ENCODE measurements around the gene RANBP2. TPM values are rescaled to one million over a fixed set of nuclear protein-coding genes. Genes with fewer than 3 reads are reported as not detected.

RANBP2 gene
- total RNA-seq, 1 experiment from 2014 or later: 90.4 TPM

DNA sequence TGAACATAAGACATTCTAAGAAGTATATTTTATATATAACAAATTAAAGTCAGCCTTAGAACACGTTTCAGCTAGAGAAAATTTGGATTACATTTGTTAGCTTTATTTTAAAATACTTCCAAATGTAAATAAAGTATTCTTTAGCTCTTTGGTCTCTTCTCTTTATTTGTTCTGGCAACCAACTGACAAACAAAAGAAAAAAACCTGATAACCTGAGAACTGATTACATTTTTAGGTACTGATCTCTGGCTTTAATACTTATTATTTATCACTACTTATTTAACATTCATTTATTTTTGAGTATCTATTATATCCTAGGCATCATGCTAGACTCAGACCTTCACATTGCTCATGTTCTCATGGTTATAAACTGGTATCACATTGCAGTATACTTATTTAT is 85.8 kb downstream of the RANBP2 start (continued):
- no peak for TF ChIP-seq NR2C2 (CRISPR knock-in tag; IDR thresholded peaks at IDR 0.05)

- no peaks in the 10 kb centered on the region for H3K4me1 Mint-ChIP-seq
- ChIA-PET POLR2A (no interaction called here), CTCF (no interaction called here)
- TF ChIP-seq ZNF396 (CRISPR knock-in tag; IDR thresholded peaks at IDR 0.05; ENCODE audit: borderline replicate concordance) (no peak), FOXJ3 (CRISPR knock-in tag; IDR thresholded peaks at IDR 0.05; ENCODE audit: borderline replicate concordance) (no peak), STAT6 (CRISPR knock-in tag; conservative IDR thresholded peaks at IDR 0.05; ENCODE audit: low read depth) (no peak), RELA (CRISPR knock-in tag; IDR thresholded peaks at IDR 0.05; ENCODE audit: borderline replicate concordance) (no peak), SMAD3 (CRISPR knock-in tag; IDR thresholded peaks at IDR 0.05; ENCODE audit: borderline replicate concordance) (no peak), NFATC4 (CRISPR knock-in tag; IDR thresholded peaks at IDR 0.05) (no peak), SMAD4 (CRISPR knock-in tag; IDR thresholded peaks at IDR 0.05) (no peak), ZNF219 (CRISPR knock-in tag; IDR thresholded peaks at IDR 0.05; ENCODE audit: borderline replicate concordance) (no peak), ATF6 (CRISPR knock-in tag; IDR thresholded peaks at IDR 0.05) (no peak), ERG (CRISPR knock-in tag; IDR thresholded peaks at IDR 0.05) (no peak), ATF2 (CRISPR knock-in tag; IDR thresholded peaks at IDR 0.05; ENCODE audit: borderline replicate concordance, low read depth) (no peak), PRDM15 (CRISPR knock-in tag; IDR thresholded peaks at IDR 0.05) (no peak), TEAD4 (CRISPR knock-in tag; IDR thresholded peaks at IDR 0.05) (no peak), RORB (CRISPR knock-in tag; IDR thresholded peaks at IDR 0.05) (no peak), AR (CRISPR knock-in tag; IDR thresholded peaks at IDR 0.05) (no peak), SOX15 (CRISPR knock-in tag; IDR thresholded peaks at IDR 0.05) (no peak), NFYB (CRISPR knock-in tag; conservative IDR thresholded peaks at IDR 0.05; ENCODE audit: low read depth) (no peak), HMGXB4 (CRISPR knock-in tag; IDR thresholded peaks at IDR 0.05) (no peak)
- TF ChIP-seq, protein P1, sequence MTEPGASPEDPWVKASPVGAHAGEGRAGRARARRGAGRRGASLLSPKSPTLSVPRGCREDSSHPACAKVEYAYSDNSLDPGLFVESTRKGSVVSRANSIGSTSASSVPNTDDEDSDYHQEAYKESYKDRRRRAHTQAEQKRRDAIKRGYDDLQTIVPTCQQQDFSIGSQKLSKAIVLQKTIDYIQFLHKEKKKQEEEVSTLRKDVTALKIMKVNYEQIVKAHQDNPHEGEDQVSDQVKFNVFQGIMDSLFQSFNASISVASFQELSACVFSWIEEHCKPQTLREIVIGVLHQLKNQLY (CRISPR knock-in tag; IDR thresholded peaks at IDR 0.05): no peak
- H3K27ac Mint-ChIP-seq: no peak overlapping the region
- peaks cover 62% of the 10 kb centered on the region for H3K36me3 Mint-ChIP-seq
- H3K9me3 Mint-ChIP-seq: peaks cover 33% of the 10 kb centered on the region
- no peak overlapping the region for H3K4me3 Mint-ChIP-seq
- DNase-seq (ENCODE audit: low spot score): no peak
- no peaks in the 10 kb centered on the region for H3K27me3 Mint-ChIP-seq (ENCODE audit: low read depth)
- no peak for ATAC-seq
These were observed 86.5 kb downstream of the RANBP2 start for GRCh38 chr2:108805782-108806181.
